Measurements from ENCODE around the gene TMEM176A.

The TMEM176A gene

DNA sequence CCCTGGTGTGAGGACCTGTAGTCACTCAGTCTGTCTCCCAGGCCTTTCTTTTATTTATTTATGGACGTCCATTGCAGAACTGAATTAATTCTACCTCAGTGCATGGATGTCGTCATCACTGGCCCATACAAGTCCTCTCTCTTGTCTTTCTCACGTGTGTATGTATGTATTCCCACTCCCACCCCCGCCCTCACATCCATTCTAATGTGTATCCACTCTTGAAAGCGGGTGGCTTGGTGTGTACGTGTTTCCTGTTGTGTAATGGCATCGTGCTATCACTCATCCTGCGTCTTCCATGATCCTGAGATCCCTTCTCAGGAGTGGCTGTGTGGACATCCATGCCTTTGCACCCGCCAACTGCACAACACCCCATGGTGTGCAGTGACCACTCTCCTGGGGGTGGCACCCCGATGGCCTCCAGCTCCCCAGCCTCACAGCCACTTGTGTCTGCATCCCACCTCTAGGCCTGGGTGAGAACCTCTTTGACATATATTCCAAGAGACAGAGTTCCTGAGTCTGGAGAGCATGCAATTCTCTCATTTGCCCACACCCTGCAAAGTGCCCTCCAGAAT, 48.7 kb downstream of the TMEM176A start:
- DNase-seq (ENCODE audit: low spot score) = no peak

DNA sequence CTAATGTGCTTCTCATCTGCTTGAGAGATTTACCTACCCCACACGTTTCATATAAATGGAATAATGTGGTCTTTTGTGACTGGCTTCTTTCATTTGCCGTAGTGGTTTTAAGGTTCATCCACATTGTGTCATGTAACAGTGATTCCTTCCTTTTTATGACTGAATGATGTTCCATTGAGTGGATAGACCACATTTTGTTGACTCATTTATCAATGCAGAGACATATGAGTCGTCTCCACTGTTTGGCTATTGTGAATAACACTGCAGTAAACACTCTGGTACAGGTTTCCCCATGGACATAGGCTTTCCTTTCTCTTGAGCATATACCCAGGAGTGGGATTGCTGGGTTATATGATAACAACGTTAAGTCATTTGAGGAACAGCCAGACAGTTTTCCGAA, 49.7 kb downstream of the TMEM176A start:
- no peak for DNase-seq (ENCODE audit: low spot score)

DNA sequence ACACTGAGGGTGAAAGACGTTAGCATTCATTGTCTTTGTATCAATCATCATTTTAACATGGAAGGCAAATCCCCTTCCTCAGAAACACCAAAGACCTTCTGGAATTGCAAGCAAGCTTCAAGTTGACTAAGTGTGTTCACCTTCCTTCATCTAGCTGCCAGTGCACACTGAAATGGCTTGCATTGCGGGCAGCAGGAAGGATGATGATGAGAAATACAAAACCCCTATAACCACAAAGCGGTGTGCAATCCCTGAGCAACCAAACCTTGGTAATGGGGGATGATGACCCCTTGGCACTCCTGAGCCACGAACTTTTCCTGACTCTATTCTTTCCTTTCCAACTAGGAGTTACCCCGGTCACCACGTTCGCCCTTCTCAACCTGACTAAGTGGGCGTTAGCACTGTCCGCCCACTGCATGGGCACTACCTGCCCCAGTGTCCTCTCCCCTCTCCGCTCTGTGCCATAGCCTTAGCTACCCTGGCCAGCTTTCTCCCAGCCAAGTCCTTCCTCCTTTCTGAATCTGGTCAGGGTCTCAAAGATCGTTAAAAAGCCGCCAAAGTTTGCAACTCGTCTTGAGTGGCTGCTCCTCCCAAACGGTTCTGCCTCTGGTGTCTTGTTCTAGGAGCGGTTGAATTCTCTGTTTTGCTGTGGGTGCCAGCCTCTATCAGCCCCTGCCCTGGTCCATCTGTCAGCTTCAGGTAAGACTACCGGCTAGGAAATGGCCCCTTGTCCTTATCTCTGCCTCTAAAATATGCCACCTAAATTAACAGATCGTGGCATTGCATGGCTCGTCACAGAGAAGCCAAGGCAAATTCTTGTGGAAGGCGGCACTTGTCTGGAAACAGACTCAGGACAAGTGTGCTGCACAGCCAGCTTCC, 51.2 kb downstream of the TMEM176A start:
- no peak for DNase-seq (ENCODE audit: low spot score)

DNA sequence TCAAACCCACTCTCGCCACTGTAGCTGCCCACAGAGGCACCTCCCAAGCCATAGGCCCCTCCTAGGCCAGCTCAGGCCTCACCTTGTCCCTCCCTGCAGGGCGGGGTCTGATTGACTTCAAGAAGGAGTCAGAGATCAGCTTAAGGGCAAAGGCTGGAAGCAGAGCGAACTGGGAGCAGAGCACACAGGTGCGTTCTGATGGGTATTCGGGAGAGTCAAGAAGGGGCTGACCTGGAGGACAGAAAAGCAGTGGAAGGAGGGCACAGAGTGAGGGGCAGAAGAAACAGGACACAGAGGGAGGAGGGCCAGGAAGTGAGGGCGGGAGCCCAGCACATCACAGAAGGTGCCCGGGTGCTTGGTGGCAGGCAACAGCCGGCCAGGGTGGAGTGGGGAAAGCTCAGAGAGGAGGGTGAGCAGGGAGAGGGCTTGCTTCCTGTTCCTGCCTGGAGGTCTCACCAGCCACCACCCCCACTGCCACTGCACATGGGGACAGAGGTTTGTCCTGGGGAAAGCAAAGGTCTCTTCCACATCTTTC, 51.9 kb downstream of the TMEM176A start, which contains the start of gene AOC1:
TSS of gene AOC1 (plus strand) at position 147 of the 535 bp plus-strand sequence. CDS start 3,954 bp downstream, outside the sequence.
- DNase-seq (ENCODE audit: low spot score) = no peak

DNA sequence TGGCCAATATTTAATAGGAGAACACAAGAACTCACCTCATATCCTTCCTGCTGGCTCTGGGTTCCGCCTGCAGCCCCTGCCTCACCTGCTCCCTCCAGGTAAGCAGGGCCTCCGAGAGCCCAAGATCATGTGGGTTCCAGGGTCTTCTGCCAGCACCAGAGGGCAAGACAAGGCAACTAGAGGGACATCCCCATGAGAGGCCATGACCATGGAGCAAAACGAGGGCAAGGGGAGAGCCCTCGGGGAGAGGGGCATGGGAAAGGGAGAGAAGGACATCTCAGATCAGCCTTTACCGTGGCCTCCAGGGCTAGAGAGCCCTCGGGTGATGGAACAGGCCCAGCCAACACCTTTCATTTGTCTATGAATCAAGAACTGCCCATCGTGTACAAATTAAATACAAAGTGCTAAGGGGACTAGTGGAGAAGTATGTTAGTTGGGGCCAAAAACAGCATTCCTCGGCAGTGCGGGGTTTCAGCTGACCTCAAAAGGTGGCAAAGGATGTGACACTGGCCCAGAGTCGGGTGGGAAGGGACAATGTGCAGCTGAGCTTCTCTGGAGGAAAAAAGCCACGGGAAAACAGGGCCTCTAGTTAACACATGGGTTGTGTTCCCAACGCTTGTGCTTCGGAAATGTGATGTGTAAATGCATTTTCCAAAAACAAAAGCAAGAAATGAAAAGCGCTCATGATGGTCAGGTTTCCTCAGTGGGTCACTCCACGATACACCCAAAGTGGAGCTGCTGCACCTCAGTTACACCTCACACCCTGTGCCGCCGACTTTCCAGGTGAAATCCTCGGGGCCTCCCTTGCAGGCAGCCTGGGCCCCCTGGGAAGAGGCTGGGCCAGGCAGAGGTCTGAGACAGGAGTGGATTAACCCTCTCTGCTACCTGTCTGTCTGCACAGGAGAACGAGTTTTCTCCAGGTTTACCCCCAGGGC, 53.8 kb downstream of the TMEM176A start:
- no peak for DNase-seq (ENCODE audit: low spot score)
